Hepatocyte (in vitro differentiated cells): ENCODE results near the gene SORCS2.

Experiments used
- CTCF ChIP-seq: fragments of 200-600 bp; sonication (generic); IDR thresholded peaks from 2 replicates; pipeline ENCODE4 v1.5.1; 2016; ENCODE audit warnings: antibody characterized with exemption, mild to moderate bottlenecking; ENCODE audit not compliant: poor library complexity
- EZH2 ChIP-seq: fragments of 200-600 bp; sonication (generic); IDR thresholded peaks from 2 replicates; pipeline ENCODE4 v1.6.1; 2016; ENCODE audit warnings: antibody characterized with exemption, mild to moderate bottlenecking, borderline replicate concordance
- EZH2phosphoT487 ChIP-seq: fragments of 200-600 bp; sonication (generic); IDR thresholded peaks from one replicate; pipeline ENCODE4 v1.6.1; 2018; ENCODE audit warnings: antibody characterized with exemption, mild to moderate bottlenecking, low read depth, moderate library complexity; ENCODE audit not compliant: unreplicated experiment, severe bottlenecking

DNA sequence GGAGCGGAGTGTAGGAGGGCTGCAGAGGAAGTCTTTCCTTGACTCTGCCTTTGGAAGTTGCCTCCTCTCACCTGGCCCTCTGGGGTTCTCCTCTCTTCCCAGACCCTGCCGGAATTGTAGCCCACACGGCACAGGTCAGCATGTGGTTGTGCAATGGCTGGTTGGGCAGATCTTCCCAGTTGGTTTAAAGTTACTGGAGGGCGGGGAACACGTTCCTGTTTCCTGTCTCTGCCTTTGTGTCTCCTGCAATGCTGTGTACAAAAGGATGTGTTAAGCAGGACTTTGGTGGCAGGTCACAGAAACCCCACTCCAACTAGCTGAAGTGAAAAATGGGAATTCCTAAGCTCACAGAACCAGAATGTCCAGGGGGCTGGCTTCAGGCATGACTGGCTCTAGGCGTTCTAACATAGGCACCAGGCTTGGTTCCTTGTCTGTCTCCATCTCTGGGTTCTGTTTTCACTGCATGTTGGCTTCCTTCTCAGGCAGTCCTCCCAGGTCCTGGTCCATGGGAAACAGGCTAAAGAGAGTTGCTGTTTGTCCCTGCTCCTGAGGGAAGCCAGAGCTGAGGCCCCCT, 19.9 kb downstream of the SORCS2 start:
- no peak for TF ChIP-seq CTCF
- TF ChIP-seq EZH2: no peak
- TF ChIP-seq EZH2phosphoT487: no peak
